GM23248 (cell line): Measurements from ENCODE around the gene TTLL13.

ENCODE experiments used
- EZH2 ChIP-seq: fragments of 200-600 bp; sonication (generic); IDR thresholded peaks from 2 replicates; pipeline ENCODE4 v1.6.1; 2018; ENCODE audit warnings: antibody characterized with exemption, mild to moderate bottlenecking; ENCODE audit not compliant: insufficient read depth, poor library complexity, severe bottlenecking
- EZH2phosphoT487 ChIP-seq: fragments of 200-600 bp; sonication (generic); IDR thresholded peaks from 2 replicates; pipeline ENCODE4 v1.6.1; 2018; ENCODE audit warnings: antibody characterized with exemption, moderate library complexity, mild to moderate bottlenecking, low read depth; ENCODE audit not compliant: insufficient read depth

GRCh38 chr15:90266485-90266884 lies 17.1 kb downstream of the TTLL13 start:
- TF ChIP-seq EZH2: no peak
- TF ChIP-seq EZH2phosphoT487: no peak
